SK-N-SH (cell line): ENCODE data around the gene CELSR1.

Source experiments
- CTCF ChIP-seq: fragments of 200-600 bp; sonication (generic); IDR thresholded peaks from 2 replicates; pipeline ENCODE4 v1.6.1; 2017; ENCODE audit warnings: antibody characterized with exemption, mild to moderate bottlenecking, moderate library complexity
- MXI1 ChIP-seq: IDR thresholded peaks from 2 replicates; pipeline ENCODE4 v1.6.1; 2012; ENCODE audit warnings: mild to moderate bottlenecking, low read depth, low read length, improper control_type of control experiment
- NFIC ChIP-seq: IDR thresholded peaks from 2 replicates; pipeline ENCODE4 v1.4.0; 2012; ENCODE audit warnings: borderline replicate concordance
- USF1 ChIP-seq: IDR thresholded peaks from 2 replicates; pipeline ENCODE4 v1.4.0; 2012; ENCODE audit warnings: low read depth, borderline replicate concordance
- YY1 ChIP-seq: IDR thresholded peaks from 2 replicates; pipeline ENCODE4 v1.4.0; 2012; ENCODE audit warnings: low read depth, mild to moderate bottlenecking

GRCh38 chr22:46414704-46415103 is 122.7 kb downstream of the CELSR1 start:
- TF ChIP-seq YY1 (no peak), MXI1 (no peak), NFIC (no peak), USF1 (no peak), CTCF (no peak)
